Measurements from ENCODE around the gene DGCR8.

DNA sequence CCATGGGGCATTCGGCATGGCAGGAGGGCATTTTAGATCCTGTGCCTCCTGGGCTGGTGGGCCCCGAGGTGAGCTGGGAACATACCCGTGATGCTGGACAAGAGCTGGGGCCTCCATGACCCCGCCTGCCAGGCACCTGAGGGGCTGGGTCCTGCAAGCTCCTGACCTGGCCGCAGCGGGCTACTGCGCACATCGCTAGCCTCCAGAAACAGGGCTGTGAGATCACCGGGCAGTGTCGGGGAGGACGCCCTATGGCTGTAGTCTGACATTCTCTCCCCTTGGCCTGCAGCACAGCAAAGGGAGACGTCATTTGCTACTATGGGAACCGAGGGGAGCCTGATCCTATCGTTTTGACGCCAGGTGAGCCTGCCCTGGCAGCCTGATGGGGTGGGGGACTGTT is 24.4 kb upstream of the DGCR8 start:
- TF ChIP-seq, protein P1, sequence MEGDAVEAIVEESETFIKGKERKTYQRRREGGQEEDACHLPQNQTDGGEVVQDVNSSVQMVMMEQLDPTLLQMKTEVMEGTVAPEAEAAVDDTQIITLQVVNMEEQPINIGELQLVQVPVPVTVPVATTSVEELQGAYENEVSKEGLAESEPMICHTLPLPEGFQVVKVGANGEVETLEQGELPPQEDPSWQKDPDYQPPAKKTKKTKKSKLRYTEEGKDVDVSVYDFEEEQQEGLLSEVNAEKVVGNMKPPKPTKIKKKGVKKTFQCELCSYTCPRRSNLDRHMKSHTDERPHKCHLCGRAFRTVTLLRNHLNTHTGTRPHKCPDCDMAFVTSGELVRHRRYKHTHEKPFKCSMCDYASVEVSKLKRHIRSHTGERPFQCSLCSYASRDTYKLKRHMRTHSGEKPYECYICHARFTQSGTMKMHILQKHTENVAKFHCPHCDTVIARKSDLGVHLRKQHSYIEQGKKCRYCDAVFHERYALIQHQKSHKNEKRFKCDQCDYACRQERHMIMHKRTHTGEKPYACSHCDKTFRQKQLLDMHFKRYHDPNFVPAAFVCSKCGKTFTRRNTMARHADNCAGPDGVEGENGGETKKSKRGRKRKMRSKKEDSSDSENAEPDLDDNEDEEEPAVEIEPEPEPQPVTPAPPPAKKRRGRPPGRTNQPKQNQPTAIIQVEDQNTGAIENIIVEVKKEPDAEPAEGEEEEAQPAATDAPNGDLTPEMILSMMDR (IDR thresholded peaks at IDR 0.05): no peak
- no peak for TF ChIP-seq POLR2A (IDR thresholded peaks at IDR 0.05)
